T-helper 2 cell (primary cell): ENCODE data around the gene SNTG2.

Source experiments
- DNase-seq, 5 experiments: peaks; one replicate each; pipeline versions ENCODE4 v3.0.0 to v3.0.0-alpha.2; 2012 to 2022

SNTG2 gene

DNA sequence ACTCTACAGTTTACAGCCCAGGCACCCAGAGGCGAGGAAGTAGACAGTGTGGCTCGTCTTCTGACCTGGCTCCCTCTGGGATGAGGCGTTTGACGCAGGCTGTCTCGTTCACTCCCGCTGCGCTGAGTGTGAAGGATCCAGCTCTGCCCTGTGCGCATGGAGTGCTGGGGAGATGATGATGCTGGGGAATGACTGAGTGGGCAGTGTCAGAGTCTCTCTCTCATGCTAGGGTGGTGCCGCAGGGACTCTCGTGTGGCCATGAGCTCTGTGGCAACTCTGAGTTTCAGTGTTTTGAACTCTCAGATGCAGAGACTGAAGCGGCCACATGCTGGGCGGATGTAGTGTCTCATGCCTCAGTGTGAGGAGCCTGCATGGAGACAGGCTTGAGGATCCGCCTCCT, 344.3 kb downstream of the SNTG2 start:
- DNase-seq, result no peak

DNA sequence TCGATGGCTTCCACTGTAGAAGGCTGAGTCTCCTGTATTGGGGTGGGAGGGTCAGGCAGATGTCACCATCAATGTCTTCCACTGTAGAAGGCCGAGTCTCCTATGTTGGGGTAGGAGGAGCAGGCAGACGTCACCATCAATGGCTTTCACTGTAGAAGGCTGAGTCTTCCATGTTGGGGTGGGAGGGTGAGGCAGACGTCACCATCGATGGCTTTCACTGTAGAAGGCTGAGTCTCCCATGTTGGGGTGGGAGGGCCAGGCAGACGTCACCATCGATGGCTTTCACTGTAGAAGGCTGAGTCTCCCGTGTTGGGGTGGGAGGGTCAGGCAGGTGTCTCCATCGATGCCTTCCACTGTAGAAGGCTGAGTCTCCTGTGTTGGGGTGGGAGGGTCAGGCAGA, 345.1 kb downstream of the SNTG2 start:
- DNase-seq, result no peak

DNA sequence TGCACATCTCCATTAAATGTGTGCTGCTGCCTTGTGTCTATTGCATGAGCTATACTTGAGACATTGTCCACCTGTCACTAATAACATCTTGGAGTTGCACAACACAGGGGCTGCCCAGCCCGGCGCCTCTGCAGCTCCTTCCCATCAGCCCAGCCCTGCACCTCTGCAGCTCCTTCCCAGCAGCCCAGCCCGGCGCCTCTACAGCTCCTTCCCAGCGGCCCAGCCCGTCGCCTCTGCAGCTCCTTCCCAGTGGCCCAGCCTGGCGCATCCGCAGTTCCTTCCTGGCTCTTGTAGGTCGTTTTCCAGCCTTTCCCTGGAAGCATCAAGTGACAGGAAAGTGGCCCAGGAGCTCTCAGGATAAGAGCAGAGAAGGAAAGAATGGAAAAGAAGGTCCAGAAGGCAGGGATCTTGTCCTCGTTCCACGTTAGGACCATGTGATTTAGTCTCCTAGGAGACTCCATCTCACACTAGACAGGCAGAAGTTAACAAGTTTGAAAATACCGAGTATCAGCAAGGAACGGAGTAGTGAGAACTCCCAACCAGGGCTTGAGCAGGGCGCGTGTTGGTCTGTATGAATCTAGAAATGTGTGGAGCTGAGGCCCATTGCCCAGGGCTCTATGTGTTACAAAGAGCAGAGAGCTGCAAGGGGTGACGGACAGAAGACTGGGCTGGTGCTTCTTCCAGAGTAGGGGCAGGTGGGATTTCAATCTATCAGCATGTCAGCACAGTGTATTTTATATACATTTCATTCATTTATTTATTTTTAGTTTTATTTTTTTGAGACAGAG, 346.9 kb downstream of the SNTG2 start:
- no peak for DNase-seq

DNA sequence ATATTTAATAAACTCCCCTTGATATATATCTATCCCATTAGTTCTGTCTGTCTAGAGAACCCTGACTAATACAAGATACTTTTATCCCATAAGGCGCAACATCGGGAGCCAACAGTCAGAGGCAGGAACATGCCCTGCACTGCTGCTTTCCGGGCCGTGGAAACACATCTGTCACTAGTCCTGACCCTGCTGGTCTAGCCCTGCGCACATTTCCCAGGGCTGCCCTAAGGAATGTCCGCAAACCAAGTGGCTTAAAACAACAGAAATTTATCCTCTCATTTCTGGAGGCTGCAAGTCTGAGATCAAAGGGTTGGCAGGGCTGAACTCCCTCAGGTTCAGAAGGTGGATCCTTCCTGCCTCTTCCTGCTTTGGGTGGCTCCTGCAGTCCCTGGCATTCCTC, 348.4 kb downstream of the SNTG2 start:
- no peak for DNase-seq

DNA sequence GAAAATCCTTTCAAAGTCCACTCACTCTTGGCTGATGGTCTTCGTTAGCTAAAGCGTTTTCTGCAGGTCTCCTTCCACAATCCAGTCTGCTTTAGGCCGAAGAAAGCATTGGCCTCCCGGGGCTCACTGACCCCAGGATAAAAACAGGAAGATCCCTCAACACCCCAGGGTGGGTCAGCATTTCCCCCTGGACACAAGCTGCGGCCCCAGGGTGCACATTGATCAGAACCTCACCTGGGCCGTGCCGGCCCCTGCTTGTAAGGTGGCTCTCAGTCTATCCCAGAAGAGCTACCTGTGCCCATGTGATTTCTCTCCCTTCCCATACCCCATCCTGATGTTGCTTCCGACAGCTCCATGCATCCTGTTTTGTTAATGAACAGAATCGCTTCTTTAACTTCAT, 349.6 kb downstream of the SNTG2 start:
- no peak for DNase-seq

DNA sequence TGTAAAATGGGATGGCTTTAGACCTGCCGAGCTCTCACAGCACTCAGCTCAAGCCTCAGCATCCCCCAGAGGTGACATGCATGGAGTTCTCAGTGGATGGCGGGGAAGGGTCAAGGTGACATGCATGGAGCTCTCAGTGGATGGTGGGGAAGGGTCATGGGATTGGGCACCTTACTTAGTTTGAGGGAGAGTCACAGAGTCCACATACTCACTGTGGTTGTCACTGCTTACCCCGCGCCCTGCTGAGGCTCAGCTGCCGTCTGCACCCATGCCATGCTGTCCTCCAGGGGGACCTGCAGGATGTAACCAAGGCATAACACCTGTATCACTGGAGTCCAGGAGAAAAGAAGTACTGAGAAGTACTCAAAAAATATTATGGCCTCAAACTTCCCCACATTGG, 350.4 kb downstream of the SNTG2 start:
- DNase-seq, result no peak

DNA sequence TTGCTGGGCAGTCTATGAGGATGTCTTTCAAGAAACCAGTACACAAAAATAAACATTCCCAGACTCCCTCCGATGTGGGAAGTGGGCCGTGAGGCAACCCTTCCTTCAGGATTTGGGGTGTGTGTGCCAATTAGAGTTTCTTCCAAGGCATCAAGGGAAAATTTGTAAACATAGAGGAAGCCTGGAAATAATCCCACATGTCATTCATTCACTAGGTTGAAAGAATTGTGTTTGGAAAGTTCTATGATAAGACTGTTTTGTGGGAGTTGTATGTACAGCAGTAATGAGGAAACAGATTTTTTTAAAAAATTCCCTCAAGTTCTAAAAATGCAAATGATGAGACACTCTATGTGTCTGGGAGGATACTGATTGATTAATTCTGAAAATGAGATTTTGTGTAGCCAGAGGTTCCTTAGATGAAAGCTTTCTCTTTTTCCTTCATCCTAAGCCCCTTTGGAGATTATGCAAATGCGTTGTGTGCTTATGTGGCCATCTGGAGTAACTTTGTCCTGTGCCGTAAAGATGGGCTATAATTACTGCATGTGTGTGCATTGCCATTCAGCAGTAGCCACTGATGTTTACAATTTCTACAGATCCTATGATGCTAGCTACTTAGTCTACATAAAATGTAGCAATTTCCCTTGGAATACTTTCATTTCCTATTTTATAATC, 354.8 kb downstream of the SNTG2 start:
- no peak for DNase-seq

DNA sequence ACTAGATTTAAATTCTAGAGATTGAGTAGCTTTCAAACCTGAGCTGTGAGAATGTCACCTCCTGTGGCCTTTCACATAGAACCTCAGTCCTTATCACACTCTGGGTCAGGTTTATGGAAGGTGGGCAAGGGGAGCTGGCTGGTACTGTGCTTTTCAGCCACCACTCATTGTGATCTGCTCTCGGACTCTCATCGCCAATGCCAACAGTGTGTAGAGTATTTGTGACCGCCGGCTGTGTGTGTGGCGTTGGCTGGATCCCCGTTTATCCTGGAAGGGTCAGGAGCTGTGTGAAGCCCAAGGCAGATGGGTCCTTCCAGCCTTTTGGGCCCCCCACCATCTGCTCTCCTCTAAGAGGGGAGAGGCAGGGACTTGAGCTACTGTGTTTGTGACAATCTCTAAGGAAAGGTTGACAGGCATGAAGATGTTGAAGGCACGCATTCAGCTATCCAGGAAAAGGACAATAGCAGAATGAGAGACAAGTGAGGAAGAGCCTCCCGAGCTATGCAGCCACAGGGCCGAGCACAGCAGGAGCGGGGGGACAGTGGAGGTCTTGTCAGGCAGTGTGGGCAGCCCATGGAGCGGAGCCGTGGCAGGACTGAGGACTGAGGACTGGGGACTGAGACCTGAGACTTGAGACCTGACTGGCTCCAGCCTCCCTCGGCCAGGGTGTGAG, 355.5 kb downstream of the SNTG2 start:
- no peak for DNase-seq

DNA sequence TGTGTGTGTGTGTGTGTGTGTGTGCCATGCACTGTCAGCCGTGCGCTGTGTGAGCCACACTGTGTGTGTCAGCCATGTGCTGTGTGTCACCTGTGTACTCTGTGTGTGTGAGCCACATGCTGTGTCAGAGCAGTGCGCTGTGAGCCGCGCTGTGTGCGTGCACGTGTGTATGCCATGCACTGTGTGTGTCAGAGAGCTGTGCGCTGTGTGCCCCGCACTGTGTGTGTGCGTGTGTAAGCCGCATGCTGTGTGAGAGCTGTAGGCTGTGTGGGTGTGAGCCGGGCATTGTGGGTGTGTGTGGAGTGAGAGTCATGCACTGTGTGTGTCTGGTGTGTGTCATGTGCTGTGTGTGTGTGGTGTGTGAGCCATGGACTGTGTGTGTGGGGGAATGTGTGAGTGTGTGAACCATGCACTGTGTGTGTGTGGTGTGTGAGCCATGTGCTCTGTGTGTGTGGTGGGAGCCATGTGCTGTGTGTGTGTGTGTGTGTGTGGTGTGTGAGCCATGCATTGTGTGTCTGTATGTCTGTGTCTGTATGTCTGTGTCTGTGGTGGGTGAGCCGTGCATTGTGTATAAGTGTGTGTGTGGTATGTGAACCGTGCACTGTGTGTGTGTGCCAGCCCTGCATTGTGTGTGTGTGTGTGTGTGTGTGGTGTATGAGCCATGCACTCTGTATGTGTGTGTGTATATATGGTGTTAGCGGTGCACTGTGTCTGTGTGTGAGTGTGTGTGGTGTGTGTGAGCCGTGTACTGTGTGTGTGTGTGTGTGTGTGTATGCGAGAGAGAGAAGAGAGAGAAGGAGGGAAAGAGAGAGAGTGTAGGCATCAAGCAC, 356.3 kb downstream of the SNTG2 start:
- DNase-seq, result no peak

DNA sequence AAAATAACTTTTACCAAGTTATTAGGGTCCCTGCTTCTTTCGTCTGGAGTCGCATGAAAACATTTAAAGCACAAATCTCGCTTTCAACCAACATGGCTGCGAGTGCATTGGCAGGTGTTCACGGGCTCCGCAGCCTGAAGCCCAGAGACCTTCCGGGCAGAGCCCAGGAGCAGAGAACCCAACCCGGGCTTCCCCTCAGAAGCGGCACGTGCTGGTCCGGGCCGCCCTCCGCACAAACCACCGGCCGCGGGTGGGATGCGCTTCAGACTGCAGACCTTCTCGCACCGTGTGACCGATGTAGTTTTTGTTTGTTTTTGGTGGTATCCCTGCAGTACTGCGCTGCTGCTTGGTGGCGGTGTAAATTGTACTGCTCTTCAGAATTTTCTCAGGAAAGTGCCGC, 357.0 kb downstream of the SNTG2 start:
- no peak for DNase-seq

DNA sequence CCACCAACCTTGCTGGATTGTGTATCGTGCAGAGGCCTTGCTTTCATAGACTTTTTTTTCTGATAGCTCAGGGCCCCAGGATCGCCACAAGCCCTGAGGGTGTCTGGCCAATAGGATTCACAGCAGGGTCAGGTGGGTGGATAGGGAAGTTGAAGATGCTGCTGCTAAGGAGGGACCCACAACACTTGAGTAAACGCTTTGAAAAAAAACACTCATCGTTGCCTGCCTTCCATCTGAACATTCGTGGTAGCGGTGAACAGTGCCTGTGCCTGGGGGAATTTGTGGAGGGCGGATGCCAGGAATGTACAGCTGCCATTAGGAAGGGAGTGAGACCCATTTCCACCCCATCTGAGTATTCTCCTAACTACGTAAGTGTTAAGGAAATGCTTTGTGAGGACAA, 358.0 kb downstream of the SNTG2 start:
- DNase-seq, result no peak

DNA sequence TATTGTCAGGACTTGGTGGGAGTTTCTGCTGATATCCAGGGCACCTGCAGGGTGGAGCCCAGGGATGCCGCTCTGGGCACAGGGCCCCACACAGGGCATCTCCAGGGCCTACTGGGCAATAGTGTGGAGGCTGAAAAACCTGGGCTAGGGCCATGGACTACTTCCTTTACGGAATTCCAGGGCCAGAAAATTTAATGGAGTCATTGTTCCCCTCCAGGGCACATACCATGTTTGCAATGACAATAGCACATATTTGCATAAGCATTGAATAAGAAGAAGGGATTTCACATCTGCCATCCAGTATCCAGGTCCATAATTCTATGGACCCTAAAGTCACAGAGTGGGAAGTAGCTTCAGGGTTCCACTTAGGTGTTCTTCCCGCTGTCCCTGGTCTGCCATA, 358.9 kb downstream of the SNTG2 start:
- no peak for DNase-seq

DNA sequence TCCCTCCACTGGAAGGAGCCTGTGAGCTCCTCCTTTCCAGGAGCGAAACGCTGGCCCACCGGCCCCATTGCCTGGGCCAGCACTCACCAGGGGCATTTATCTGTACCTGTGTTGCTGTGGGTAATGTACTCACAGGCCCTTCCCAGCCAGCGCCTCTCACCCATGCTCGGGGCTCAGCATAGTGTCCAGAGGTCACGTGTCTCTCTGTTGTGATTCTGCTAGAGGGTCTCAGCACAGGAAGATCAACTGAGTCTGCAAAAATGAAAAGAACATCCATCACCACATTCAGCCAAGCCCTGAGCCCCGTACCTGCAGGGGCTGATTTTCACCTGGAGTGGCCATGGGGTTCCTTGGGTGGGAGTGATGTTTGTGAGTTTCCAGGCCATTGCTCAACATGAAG, 359.6 kb downstream of the SNTG2 start:
- no peak for DNase-seq

DNA sequence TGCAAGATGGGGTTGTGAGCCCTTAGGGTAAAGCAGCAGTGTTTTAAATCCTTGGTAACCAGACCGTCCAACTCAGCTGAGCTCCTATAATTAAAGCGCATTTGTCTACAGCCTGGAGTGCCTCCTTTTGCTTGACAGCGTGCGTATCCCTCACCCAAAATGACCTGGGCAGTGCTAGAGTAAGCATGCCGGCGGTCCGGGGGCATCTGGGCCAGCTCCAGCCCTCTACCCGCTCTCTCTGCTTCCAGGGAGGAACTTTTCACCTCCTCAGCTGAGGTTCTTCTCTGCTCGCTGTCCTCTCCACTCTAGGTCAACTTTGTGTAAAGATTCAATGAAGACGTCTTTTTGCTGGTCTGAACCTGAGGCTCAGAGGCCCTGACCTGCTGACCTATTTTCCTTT, 360.2 kb downstream of the SNTG2 start:
- DNase-seq, result no peak

DNA sequence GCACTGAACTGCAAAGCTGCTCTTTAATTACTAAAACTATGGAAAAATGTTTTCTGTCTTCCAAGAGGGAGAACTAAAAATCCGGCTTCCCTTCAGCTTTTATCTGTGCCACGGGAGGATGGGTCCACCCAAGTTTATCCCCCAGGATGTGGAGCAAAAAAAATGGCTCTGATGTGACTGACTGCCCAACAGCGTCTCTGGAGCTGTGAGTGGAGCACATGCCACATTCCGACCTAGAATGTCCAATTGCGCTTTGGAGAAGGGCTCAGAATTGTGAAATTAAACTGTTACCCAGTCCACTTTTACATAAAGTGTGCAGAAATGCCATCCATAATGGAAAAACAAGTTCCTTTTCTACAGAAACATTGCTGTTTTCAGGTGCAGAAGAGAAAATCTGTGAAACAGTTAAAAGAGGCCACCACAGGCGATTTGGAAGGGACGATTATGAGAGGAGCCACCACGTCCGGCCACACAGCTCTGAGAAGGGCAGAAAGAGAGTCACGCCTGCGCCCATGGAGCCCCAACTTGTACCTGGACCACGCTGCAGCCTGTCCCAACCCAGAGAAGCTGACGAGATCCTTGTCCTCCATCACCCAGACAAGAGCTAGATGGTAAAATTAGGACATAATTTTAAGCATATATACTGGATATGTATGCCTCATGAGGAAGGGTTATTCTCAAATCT, 362.7 kb downstream of the SNTG2 start:
- no peak for DNase-seq

DNA sequence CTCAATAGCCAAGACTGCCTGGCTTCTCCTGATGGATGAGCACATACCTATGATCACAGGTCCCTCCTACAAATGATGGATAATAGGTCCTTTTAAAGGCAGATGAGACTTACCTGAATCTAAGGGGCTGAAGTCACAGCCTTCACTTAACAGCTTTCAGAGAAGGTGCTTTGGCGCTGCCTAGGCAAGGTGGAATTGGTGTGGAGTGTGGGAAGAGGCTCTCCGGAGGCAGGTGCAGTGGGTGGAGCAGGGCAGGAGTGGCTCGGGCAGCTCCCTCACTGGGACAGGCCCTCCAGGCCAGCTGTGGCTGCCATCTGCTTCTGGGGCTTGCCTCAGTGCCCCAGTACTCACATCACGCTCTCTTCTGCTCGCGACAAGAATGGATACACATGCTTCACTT, 363.6 kb downstream of the SNTG2 start:
- no peak for DNase-seq

DNA sequence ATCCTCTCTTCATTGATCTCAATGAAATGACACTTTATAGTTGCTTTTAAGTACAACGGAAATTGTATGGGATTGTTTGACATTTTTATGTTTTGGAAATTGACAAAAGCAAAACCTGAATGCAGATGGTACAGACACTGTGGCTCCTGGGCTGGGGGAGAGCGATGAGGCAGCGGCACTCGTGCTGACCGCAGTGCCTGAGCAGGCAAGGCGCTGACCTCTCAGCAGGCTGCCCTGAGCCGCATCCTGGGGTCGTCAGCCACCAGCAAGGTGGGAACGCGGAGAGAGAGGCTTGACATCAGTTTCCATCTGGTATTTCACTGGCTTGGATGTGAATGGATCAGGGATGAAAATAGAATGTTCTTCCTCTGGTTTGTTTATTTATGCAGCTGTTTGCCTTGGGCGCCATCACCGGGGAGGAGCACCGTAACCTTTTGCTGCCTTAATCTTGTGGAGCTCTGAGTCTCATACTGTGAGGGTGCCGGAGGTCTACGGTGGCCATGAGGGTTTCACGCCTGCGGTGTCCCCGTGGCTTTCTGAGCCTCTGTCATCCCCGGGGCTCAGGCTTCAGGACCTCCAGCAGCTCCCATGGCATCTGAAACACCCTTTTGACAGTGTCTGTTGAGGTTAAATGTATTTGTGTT, 367.8 kb downstream of the SNTG2 start:
- no peak for DNase-seq

DNA sequence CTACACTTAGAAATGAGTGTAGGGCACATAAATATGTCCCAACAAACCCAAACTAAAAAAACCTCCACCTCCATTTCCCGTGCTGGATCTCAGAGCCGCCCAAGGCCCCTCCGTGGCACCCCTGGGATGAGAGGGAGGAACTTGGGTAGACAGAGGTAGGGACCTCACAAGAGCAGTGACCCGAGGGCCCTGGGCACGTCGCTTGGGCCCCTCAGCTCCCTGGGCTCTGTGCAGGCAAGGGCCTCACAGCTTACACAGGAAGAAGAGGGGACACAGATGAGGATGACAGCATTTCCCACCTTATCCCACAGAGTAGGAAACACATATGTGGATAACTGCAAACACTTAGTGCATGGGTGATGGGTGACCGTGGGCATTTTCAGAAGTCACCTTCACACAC, 368.7 kb downstream of the SNTG2 start:
- DNase-seq, result no peak

DNA sequence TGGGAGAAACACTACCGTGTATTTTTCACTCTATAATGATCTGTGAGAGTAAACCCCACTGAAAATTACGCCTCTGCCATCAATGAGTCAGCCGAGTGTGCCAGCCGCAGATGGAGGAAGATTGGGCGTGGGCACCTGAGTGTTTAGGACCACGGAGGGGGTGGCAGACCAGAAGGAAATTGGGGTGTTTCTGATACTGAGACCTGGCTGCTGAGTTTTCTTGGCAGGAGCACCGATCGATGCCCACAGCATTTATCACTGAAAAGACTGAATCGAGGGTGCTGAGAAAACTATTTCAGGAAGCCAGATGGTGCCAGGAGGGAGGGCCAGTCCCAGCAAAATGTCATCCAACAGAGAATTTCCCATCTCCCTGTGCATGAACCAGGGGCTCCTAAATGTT, 370.7 kb downstream of the SNTG2 start:
- no peak for DNase-seq

DNA sequence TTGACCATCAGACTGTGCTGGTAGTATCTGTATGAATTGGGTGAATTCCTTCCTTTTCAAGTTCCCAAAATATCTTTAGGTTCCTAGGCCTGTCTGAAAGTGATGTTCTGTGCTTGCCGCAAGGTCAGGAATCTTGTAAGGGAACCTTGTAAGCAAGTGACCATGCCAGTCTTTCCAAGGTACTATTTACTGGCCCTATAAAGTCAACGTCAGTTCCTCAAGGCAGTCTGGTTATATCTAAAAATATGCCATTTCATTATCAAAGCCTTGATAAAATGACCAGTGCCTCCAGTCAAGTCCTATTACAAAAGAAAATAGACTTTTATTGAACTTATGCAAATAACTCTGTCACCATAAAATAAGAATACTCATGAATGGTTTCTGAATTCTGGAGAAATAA, 374.2 kb downstream of the SNTG2 start:
- no peak for DNase-seq

DNA sequence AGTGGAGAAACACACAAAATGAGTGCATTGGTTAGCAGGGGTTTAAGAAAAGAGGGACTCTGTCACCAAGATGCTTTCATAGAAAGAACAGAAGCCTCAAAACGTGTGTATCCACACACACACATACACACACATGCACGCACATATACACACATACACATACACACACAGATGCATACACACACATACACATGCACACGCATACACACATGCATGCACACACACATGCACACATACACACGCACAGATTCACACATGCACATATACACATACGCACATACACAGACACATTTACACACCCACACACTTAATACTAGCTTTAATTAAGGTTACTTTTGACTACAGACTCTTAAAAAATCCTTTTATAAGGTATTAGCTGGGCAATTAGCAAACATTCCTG, 378.0 kb downstream of the SNTG2 start:
- no peak for DNase-seq
